Mesendoderm (in vitro differentiated cells): ENCODE results near the gene COPS8.

Experiments
- DNase-seq: peaks from one replicate; pipeline ENCODE4 v3.0.0; 2013
- H2AK5ac ChIP-seq: 2 replicates; pipeline ENCODE4 v1.6.1; 2013; ENCODE audit warnings: low read length, inconsistent platforms
- H2BK120ac ChIP-seq: 2 replicates; pipeline ENCODE4 v1.6.1; 2013; ENCODE audit warnings: low read depth, mild to moderate bottlenecking, low read length, moderate library complexity, mixed read lengths
- H2BK15ac ChIP-seq: replicated peaks from 2 replicates; pipeline ENCODE4 v1.6.1; 2013; ENCODE audit warnings: low read depth, mild to moderate bottlenecking, moderate library complexity
- H2BK5ac ChIP-seq: 2 replicates; pipeline ENCODE4 v1.6.1; 2013; ENCODE audit warnings: low read length, inconsistent platforms
- H3K18ac ChIP-seq: 2 replicates; pipeline ENCODE4 v1.6.1; 2013; ENCODE audit warnings: mild to moderate bottlenecking, low read length, mixed read lengths
- H3K23ac ChIP-seq: one replicate; pipeline ENCODE4 v1.6.1; 2013; ENCODE audit warnings: low read length
- H3K27ac ChIP-seq: 2 replicates; pipeline ENCODE4 v1.5.1; 2013; ENCODE audit warnings: low read depth, mild to moderate bottlenecking, inconsistent platforms, low read length, moderate library complexity
- H3K27me3 ChIP-seq: 2 replicates; pipeline ENCODE4 v1.6.1; 2013; ENCODE audit warnings: low read length, control low read depth, mild to moderate bottlenecking, inconsistent platforms; ENCODE audit not compliant: insufficient read depth, poor library complexity
- H3K36me3 ChIP-seq: 2 replicates; pipeline ENCODE4 v1.6.1; 2013; ENCODE audit warnings: low read length, inconsistent platforms; ENCODE audit not compliant: control insufficient read depth, insufficient read depth
- H3K4ac ChIP-seq: one replicate; pipeline ENCODE4 v1.6.1; 2013; ENCODE audit warnings: low read depth, mild to moderate bottlenecking, low read length, moderate library complexity
- H3K4me1 ChIP-seq: 2 replicates; pipeline ENCODE4 v1.6.1; 2013; ENCODE audit warnings: low read depth, low read length, inconsistent platforms; ENCODE audit not compliant: control insufficient read depth
- H3K4me2 ChIP-seq: 2 replicates; pipeline ENCODE4 v1.6.1; 2013; ENCODE audit warnings: low read length
- H3K4me3 ChIP-seq: 2 replicates; pipeline ENCODE4 v1.5.1; 2013; ENCODE audit warnings: mild to moderate bottlenecking, low read length
- H3K56ac ChIP-seq: one replicate; pipeline ENCODE4 v1.6.1; 2013; ENCODE audit warnings: low read length
- H3K79me1 ChIP-seq: 2 replicates; pipeline ENCODE4 v1.6.1; 2013; ENCODE audit warnings: low read length, inconsistent platforms
- H3K79me2 ChIP-seq: 2 replicates; pipeline ENCODE4 v1.6.1; 2013; ENCODE audit warnings: mild to moderate bottlenecking, low read length; ENCODE audit not compliant: control insufficient read depth, insufficient read depth
- H3K9ac ChIP-seq: 2 replicates; pipeline ENCODE4 v1.6.1; 2013; ENCODE audit warnings: low read length, inconsistent platforms
- H4K5ac ChIP-seq: one replicate; pipeline ENCODE4 v1.6.1; 2013; ENCODE audit warnings: low read length
- H4K8ac ChIP-seq: one replicate; pipeline ENCODE4 v1.6.1; 2013; ENCODE audit warnings: low read depth, mild to moderate bottlenecking, control low read depth, low read length, moderate library complexity
- WGBS: extraction: QIAGEN DNeasy Blood & Tissue Kit; methylation state at CpG from one replicate; pipeline ENCODE4 v1.1.7; 2013; ENCODE audit warnings: low lambda C conversion rate, missing lambda C conversion rate; ENCODE audit not compliant: insufficient coverage; ENCODE audit errors: extremely low coverage; 5-methylcytosine and 5-hydroxymethylcytosine counted together

COPS8 gene

GRCh38 chr2:237144516-237144915 lies 58.8 kb downstream of the COPS8 start:
- no peaks in the 10 kb centered on the region for H3K36me3 ChIP-seq
- WGBS = no CpG with 5 or more reads among the region's 3 CpGs
- no peaks in the 10 kb centered on the region for H3K4me1 ChIP-seq
- no peak overlapping the region for H3K9ac ChIP-seq
- no peaks in the 10 kb centered on the region for H3K27me3 ChIP-seq
- H3K4me3 ChIP-seq = no peak overlapping the region
- no peak overlapping the region for H3K23ac ChIP-seq
- no peak overlapping the region for H3K4ac ChIP-seq
- no peak overlapping the region for H3K27ac ChIP-seq
- no peak for DNase-seq
- H2BK5ac ChIP-seq = no peak overlapping the region
- H4K5ac ChIP-seq = no peak overlapping the region
- H3K79me2 ChIP-seq = no peaks in the 10 kb centered on the region
- H2BK15ac ChIP-seq = no peak overlapping the region
- H2BK120ac ChIP-seq = no peak overlapping the region
- H3K4me2 ChIP-seq = no peak overlapping the region
- H4K8ac ChIP-seq = no peak overlapping the region
- H3K18ac ChIP-seq = no peak overlapping the region
- no peaks in the 10 kb centered on the region for H3K79me1 ChIP-seq
- H2AK5ac ChIP-seq = no peak overlapping the region
- no peak overlapping the region for H3K56ac ChIP-seq

- Histone ChIP-seq H3K9ac (no peak overlapping the region), H3K27me3 (no peaks in the 10 kb centered on the region), H4K8ac (no peak overlapping the region), H3K23ac (no peak overlapping the region), H3K27ac (no peak overlapping the region), H4K5ac (no peak overlapping the region), H2BK15ac (no peak overlapping the region), H2AK5ac (no peak overlapping the region), H3K79me1 (no peaks in the 10 kb centered on the region), H3K4me2 (no peak overlapping the region), H3K18ac (no peak overlapping the region), H2BK5ac (no peak overlapping the region), H3K36me3 (no peaks in the 10 kb centered on the region), H3K4me1 (no peaks in the 10 kb centered on the region), H3K4me3 (no peak overlapping the region), H2BK120ac (no peak overlapping the region), H3K79me2 (no peaks in the 10 kb centered on the region), H3K4ac (no peak overlapping the region), H3K56ac (no peak overlapping the region)
- peak; percentile 16 for DNase-seq
Observed at GRCh38 chr2:237147317-237147716, 61.6 kb downstream of the COPS8 start.

GRCh38 chr2:237148624-237149023 lies 62.9 kb downstream of the COPS8 start:
- Histone ChIP-seq H3K4ac (no peak overlapping the region), H3K36me3 (no peaks in the 10 kb centered on the region), H2BK15ac (no peak overlapping the region), H4K5ac (no peak overlapping the region), H4K8ac (no peak overlapping the region), H3K23ac (no peak overlapping the region), H3K4me1 (no peaks in the 10 kb centered on the region), H3K4me2 (no peak overlapping the region), H3K27ac (no peak overlapping the region), H3K4me3 (no peak overlapping the region), H2AK5ac (no peak overlapping the region), H3K18ac (no peak overlapping the region), H3K27me3 (no peaks in the 10 kb centered on the region), H2BK5ac (no peak overlapping the region), H3K9ac (no peak overlapping the region), H2BK120ac (no peak overlapping the region), H3K56ac (no peak overlapping the region), H3K79me2 (no peaks in the 10 kb centered on the region), H3K79me1 (no peaks in the 10 kb centered on the region)
- no CpG with 5 or more reads among the region's 4 CpGs for WGBS
- DNase-seq = no peak

GRCh38 chr2:237149425-237149824 lies 63.7 kb downstream of the COPS8 start:
- H3K56ac ChIP-seq = no peak overlapping the region
- H3K36me3 ChIP-seq = no peaks in the 10 kb centered on the region
- DNase-seq = no peak
- no peak overlapping the region for H2AK5ac ChIP-seq
- H3K4me3 ChIP-seq = no peak overlapping the region
- WGBS = no CpG with 5 or more reads among the region's 4 CpGs
- no peaks in the 10 kb centered on the region for H3K27me3 ChIP-seq
- H3K27ac ChIP-seq = no peak overlapping the region
- H4K5ac ChIP-seq = no peak overlapping the region
- H3K79me2 ChIP-seq = no peaks in the 10 kb centered on the region
- H2BK15ac ChIP-seq = no peak overlapping the region
- H3K4ac ChIP-seq = no peak overlapping the region
- H3K9ac ChIP-seq = no peak overlapping the region
- H3K79me1 ChIP-seq = no peaks in the 10 kb centered on the region
- H2BK5ac ChIP-seq = no peak overlapping the region
- no peak overlapping the region for H3K4me2 ChIP-seq
- H4K8ac ChIP-seq = no peak overlapping the region
- no peak overlapping the region for H3K23ac ChIP-seq
- no peak overlapping the region for H2BK120ac ChIP-seq
- no peaks in the 10 kb centered on the region for H3K4me1 ChIP-seq
- H3K18ac ChIP-seq = no peak overlapping the region
